Cerebellar nuclear complex (tissue), 1 donor: ENCODE measurements around the gene ECI2.
A peak's percentile ranks its signal among the peaks of the same experiment; 100 is the strongest.
"Not testable (repeated sequence)": the region's sequence is repeated elsewhere in the genome, so short reads cannot be mapped to it uniquely, and the experiment has no call there.

Experiments used
- DNase-seq, 2 experiments: peaks; one replicate each; lab custom pipeline; 2025; lab: John Stamatoyannopoulos, UW

Gene ECI2

DNA sequence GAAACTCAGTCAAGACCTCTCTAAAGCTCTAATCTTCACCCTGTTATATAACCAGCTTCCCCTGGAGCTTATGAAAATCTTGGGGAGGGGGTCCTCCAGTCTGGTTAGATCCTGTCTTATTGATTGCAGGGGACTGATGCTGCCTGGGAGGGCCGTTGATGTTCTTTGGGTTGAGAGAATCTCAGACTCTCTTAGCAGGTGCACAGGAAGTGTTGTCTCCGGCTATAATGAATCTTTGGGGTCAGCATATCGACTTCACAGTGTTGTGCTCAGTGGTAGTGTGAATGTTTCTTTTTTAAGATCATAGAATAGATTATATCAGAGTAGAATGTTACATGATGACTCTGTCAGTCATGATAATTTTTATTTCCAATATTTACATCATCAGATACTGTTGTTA is 2.8 kb upstream of the ECI2 start:
- DNase-seq = no peak

DNA sequence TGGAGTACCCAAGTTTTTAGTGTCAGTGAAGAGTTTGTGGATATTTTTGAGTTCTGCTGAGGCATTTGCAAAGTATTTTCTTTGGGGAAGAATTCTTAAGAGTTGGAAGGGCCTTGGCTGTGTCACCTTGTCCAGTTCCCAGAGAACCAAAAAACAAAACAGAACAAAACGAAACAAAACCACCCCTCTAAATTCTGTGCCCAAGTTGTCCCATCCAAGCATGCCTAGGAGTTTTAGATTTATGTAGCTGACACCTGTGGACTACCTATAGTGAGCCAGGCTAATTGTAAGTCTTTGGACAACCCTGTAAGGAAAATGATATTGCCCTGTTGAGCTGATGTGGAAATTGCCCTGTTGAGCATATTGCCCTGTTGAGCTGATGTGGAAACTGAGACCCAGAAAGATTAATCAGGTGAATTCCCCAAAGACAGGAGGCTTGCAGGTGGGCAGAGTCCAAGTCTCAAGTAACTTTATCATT is 1.0 kb upstream of the ECI2 start:
- no peak for DNase-seq

DNA sequence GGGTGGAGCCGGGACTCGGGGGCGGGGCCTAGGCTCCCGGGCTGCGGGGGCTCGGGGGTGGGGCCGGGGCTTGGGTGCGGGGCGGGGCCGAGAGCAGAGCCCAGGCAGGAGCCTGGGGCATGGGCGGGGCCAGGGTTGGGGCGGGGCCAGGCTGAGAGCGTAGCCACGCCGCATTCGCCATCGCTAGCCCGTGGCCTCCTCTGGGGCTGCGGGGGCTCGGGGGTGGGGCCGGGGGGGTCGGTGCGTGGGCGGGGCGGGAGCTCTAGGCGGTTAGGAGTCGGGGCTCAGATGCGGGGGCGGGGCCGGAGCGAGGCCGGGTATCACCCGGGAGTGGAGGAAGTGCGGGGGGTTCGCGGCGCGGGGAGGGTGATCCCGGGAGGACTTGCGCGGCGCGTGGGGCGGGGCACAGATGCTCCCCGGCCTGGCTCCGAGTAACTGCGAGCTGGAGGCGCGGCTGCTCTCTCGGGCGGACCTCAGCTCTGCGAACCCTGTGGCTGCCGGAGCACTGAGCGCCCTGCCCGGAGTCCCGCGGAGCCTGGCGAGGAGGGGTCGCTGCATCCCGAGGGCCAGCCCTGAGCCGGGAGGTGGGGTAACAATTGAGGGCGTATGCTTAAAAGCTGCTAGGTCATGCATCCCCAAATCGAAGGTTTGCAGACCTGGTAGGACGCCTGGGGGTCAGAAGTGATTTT is 434 bp upstream of the ECI2 start:
- DNase-seq = peak; percentile 75 to 76

GRCh38 chr6:4133941-4134838 is 1.2 kb downstream of the ECI2 start:
- no peak for DNase-seq

DNA sequence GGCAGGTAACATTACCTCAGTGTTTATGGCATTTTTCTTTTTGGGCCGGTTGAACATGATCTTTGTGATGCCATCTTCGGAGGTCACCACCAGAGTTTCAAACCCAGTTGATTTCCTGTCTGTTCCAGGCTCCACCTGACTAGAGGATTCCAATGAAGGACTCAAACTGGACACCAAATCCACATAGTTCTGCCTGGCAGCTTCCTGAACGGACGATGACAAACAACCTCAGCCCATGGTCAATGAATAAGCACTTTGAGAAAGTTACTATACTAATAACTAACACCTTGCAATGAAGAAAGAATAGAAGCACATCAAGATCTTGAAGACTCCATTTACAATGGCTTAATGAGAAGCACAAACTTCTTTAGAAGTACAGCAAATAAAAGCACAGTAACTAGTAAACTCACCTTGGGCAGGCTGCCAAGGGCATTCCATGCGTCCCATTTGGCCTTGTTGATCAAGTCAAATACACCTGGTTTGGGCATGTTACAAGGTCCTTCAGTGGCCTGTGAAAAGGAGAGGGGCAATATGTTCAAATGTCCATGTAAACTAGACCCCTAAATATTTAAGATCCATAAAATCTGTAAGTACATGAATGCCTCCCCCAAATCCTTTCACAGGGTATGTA is 4.9 kb downstream of the ECI2 start:
- DNase-seq = no peak

DNA sequence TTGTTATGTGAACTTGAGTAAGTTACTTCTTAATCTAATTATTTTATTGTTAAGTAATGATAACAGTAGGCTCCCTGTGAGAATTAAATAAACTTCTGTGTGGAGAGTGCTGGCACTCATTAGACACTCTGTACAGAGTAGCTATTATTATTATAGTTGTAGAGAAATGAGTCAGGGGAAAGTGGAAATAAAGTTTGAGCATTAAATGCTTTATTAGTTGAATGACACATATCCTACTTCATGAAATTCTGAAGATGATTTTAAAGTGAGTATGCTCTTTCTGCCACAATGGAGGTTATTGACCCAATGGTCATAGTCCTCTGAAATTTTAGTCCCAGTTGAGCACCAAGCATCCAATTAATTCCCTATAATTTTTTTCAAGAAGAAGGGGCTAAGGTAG is 5.9 kb downstream of the ECI2 start:
- DNase-seq = no peak

DNA sequence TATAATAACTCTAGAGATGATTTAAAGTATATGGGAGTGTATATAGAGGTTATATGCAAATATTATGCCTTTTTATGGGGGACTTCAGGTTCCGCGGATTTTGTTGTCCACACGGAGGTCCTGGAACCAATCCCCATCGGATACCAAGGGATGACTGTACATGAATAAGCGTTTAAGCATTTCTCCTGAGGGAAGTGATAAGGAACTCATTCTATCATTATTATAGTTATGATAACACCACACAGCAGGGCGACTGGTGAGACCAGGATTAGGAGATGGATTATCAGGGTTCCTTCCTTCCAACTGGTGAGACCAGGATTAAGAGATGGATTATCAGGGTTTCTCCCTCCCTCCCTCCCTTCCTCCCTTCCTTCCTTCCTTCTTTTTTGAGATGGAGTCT is 6.6 kb downstream of the ECI2 start:
- no peak for DNase-seq

DNA sequence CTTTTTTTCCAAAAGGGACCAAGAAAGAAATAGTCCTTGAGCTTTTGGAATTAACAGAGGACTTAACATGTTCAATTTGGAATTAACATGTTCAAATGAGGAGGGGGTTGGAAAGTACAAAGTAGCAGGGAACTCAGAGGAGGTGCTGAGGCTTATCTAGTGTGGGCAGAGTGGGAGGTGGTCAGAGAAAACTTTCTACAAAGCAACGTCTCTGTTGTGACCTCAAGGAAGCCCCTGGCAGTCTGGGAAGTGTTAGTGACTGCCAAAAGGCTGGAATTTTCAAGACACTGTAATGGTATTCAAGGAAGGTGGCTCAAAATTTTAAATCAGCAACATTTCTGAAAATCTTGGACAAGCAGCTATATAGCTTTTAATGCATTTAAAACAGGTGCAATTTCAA is 7.3 kb downstream of the ECI2 start:
- no peak for DNase-seq

DNA sequence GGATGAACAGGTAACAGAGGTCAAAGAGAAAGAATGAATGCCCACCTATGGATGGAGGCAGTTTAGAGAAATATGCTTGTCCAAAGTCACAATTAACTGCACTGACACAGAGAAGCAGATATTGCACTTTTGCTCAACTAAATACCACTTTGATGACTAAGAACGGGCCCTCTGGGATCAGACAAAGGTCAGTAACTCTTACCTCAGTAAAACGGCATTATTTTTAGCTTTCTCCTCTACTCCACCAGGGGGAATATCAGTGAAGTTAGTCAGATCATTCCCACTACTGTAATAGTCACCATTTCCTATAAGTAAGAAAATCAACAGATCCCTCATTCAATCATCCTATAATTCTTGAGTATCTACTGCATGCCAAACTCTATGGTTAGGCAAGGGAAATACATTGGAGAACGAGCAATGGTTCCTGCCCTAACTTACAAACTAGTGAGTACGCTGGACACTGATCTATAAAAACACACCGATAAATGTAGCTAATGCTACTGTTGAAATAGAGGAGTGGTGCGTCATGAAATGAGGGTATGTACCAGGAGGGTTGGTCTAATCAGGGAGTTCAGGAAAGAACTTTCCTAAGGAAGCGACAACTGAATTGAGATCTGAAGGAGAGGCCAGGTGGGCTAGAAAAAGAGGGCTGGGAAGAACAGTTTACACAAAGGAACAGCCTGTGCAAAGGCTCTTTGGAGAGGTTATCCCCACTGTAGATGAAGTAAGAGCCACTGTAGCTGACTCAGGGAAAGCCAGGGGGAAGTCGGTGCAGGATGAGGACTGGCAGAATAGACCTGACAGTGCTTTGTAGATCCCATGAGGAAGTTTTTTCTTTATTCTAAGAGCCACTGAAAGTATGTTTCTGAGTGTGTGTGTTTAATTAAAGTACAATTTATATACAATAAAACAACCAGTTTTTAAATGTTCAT is 9.2 kb downstream of the ECI2 start:
- DNase-seq = no peak

DNA sequence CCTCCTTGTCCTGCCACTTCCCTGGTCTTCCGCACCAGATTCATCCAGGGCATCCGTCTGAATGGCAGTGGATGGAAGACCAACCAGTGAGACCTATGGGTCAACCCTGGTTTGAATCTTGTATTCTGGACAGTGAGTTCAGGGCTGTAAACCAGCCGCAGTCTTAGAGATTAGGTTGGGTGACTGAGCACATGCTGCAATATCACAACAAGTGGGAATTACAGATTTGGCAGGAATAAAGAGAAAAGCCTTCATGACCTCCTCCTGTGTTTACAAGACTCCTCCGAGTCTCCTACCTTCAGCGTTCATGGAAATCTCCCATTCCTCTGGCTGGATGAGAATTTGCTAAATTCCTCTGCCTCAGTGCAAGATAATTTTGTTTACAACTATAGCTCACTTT is 9.9 kb downstream of the ECI2 start:
- no peak for DNase-seq

DNA sequence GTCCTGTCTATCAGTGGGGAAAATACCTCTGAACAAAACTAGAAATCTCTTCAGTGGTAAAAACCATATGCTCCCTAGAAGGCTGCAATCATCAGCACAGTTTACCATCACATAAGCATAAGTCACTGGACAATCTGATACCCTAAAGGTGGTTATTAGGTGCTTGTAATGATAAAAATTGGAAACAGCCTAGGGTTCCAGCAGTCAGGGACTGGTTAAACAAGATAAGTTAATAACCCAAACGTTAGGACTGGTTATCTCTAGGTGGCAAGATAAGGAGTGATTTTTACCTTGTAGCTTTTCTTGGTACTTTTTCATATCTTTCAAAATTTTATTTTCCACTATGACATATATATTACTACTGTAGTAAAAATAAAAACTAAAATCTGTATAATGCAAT is 11.0 kb downstream of the ECI2 start:
- DNase-seq = no peak

GRCh38 chr6:4115741-4116140 is 19.6 kb downstream of the ECI2 start:
- DNase-seq = no peak

DNA sequence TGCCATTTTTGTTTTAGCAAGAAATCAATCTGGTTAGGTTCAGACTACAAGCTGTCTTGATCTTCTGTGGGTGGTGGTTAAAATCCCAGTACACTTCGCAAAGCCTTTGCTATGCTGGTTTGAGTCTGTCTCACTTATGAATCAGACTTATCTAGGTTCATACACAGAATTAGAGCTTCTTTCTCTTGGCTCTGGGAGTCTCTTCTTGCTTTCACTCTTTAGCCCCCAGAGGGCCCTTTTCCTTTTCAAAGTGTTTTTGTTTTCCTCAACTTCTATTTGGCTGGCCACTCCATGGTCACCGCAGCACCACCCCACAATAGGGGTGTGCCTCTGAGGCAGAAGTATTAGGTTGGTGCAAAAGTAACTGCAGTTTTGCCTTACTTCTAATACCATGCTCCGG is 21.3 kb downstream of the ECI2 start:
- DNase-seq = no peak

- no peak for DNase-seq
Measured at GRCh38 chr6:4113649-4114048, 21.7 kb downstream of the ECI2 start.

DNA sequence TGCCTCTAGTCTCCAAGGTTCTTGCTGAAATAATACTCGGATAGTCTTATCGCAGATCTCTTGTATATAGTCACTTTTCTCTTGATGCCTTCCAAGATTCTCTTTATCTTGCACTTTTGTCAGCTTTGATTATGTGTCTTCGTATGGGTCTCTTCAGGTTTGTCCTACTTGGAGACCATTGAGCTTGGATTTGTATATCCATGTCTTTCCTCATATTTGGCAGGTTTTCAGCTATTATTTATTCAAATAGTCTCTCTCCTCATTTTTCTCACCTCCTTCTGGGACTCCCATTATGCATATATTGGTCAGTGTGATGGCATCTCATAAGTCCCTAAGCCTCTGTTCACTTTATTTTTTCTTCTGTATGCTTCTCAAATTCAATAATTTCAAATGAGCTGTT is 23.0 kb downstream of the ECI2 start:
- no peak for DNase-seq

DNA sequence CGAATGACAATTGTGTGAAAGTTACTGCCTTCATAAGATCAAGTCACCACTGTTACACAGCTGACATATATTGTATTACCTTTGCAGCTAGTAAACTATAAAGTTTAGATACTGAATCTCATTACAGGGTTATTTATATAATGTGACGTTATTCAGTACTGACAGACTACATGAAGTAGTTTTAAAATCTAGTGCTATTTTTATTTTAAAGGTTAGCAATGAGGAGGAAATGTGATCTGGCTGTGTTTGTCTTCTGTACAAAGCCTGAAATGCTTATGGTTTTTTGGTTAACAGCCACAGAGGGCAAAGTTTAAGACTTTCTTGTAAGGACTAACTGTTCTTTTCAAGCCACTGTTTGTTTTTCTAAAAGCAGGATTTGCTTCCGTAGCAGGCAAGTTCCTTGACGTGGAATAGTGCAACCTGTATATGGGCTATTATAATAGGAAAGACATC is 26.0 kb downstream of the ECI2 start:
- DNase-seq = not testable (repeated sequence)

DNA sequence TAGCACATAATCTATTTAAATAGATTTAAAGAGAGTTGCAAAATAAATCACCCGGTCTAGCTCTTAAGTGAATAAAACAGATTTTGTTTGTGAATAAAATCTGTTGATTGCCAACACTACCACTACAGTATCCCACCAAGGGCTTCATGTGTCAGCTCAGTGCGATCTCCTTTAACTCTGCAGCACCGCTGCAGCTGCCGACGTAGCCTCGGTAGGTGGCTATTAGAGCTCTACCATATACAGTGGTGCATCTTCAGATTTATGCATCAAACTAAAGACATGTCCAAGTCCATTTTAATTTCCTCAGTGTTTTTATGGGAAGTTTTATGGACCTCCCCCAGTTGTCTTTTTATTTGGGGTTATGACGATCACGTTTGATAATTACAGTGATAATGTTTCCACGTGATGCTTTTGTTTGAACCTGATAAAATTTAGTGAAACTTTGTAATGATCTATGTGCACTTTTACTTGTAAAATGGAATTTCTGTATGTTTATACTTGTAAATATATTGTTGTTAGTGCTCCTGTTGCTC is 26.7 kb downstream of the ECI2 start:
- DNase-seq = no peak

DNA sequence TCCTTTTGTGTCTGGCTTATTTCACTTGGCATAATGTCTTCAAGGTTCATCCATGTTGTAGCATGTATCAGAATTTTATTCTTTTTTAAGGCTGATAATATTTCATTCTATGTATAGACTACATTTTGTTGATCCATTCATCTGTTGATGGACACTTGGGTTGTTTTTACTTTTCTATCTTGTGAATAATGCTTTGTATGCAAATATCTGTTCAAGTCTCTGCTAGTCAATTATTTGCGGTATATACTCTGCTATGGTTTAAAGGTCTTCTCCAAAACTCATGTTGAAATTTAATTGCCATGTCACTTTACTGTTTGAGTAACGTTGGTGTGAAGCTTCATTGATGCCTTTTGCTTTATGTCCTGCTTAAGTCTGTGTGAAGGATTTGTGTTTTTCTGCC is 27.5 kb downstream of the ECI2 start:
- DNase-seq = no peak

DNA sequence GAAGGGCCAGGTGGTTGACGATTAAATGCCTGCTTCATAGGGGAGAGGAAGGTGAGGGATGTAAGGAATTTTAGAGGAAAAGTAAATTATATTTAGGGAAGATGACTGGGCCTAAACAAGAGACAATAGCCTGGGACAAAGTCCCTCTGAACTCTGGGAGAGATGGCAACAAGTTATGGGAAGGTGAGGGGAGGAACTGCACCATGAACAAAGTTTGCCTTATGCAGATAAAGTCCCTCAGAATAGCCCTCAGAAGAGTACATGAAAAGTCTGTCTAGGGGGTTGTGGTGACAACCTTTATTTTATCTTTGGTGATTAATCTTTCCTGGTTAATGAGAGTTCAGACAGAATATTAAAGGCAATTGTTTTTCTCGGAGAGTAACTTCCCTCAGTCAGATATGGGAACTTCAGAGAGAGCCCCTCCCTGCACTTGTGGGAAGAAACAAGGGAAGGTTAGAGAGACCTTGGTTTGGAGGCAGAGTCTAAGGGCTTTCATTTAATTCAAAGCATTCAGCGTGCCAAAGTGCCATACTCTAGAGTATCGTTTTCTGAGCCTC is 29.3 kb downstream of the ECI2 start:
- DNase-seq = no peak

DNA sequence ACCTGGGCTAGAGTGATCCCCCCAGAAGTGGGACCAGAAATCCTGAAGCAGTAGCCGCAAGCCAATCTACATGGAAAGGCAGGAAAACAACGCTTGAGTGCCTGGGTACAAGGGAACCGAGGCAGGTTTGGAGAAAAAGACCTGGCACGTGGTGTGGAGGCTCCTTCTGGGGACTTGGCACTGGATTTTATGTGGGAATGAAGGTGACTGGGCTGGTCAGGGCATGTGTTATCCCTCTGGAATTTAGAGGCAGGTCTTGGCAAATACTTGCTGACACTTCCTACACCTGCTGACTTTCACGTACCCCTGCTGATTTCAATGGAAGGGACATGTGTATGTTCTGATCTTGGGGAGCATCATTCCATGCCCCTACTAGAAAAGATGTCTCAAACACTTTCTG is 31.4 kb downstream of the ECI2 start:
- DNase-seq = no peak

DNA sequence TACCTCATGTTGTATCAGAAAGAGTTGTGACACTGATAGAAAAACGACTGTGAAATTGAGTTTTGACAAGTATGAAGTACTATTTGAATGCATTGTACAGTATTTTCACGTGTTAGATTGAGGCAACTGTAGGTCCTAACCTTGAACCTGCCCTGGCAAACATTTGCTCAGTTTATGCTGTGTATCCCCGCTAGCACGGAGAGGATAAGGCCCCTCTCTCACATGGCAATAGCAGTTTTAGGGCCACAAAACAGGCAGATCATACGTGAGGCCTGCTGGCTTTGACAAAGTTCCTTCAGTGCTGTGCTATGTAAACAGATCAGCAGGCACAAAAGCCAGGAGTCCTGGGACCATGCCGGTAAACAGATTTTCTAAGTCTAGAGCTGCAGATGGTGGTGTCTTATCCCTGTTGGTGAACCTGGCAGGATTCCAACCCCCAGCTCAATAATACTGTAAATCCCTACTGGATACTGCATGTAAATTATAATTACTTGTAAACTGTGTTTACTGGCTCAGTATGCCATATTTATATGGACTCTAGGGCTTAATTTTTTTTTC is 32.6 kb downstream of the ECI2 start:
- DNase-seq = peak in 1 of 2 experiments; percentile 17
